K562 (cell line): Measurements from ENCODE around the gene MOB3B. TPM values are rescaled to one million over a fixed set of nuclear protein-coding genes. Genes with fewer than 3 reads are reported as not detected.

Experiments
- ATAC-seq: fragments of 200-7000 bp; cut with Tn5 transposase; 3 replicates; pipeline ENCODE4 v1.9.1; 2020; ENCODE audit warnings: moderate library complexity
- BruUV-seq: library from RNA; stranded (reverse); fragments of 400-500 nt; replicated peaks from 2 replicates; lab custom pipeline; 2021; lab: Mats Ljungman, UMichigan
- CTCF ChIA-PET: fragments of 300-600 bp; formaldehyde crosslinking; extraction: SDS; loops from one replicate; lab custom pipeline; 2021; ENCODE audit warnings: low intra/inter-chr PET ratio; lab: Yijun Ruan, JAX
- POLR2A ChIA-PET: fragments of 300-600, 350-650 bp; sonication (Branson Sonifier 250); formaldehyde crosslinking; extraction: SDS; loops from one replicate; lab custom pipeline; 2021; ENCODE audit warnings: antibody characterized with exemption, inconsistent platforms; lab: Yijun Ruan, JAX
- DNase-seq, 4 experiments: peaks; one replicate each; pipeline versions ENCODE4 v3.0.0 to v3.0.0-alpha.2; 2011 to 2018; ENCODE audit warnings: low spot score in 3 of 4, mixed read lengths in 3 of 4; ENCODE audit errors: extremely low read depth in 1 of 4
- FAIRE-seq: peaks from 2 replicates; lab custom pipeline; 2011; peaks lifted over from hg19 to GRCh38; lab: Jason Lieb, UNC
- H2AFZ ChIP-seq: 2 replicates; pipeline ENCODE4 v1.6.0; 2011; ENCODE audit warnings: low read depth, low read length, control low read depth, inconsistent platforms
- H3K27ac ChIP-seq: fragments of 200-600 bp; 3 replicates; pipeline ENCODE4 v1.8.0; 2011; ENCODE audit warnings: low read depth, mild to moderate bottlenecking, control low read depth, inconsistent platforms, low read length, moderate library complexity, mixed read lengths; ENCODE audit errors: extremely low read depth
- H3K27me3 ChIP-seq, 2 experiments: fragments of 300-600 bp in 1 of 2; 2 replicates in 1 of 2; 3 replicates in 1 of 2; pipeline versions ENCODE4 v1.6.0 to v1.8.0; 2011; ENCODE audit warnings: inconsistent platforms in 2 of 2, low read length in 2 of 2, mild to moderate bottlenecking in 1 of 2, mixed read lengths in 1 of 2, moderate library complexity in 1 of 2; ENCODE audit not compliant: control insufficient read depth in 2 of 2, insufficient read depth in 2 of 2
- H3K36me3 ChIP-seq: fragments of 300-600 bp; 3 replicates; pipeline ENCODE4 v1.8.0; 2011; ENCODE audit warnings: mild to moderate bottlenecking, low read length, inconsistent platforms; ENCODE audit not compliant: control insufficient read depth, insufficient read depth
- H3K4me1 ChIP-seq, 2 experiments: fragments of 200-600 bp in 1 of 2; replicated peaks in 1 of 2; 2 replicates in 1 of 2; 3 replicates in 1 of 2; pipeline versions ENCODE4 v1.5.1 to v1.8.0; 2011; ENCODE audit warnings: inconsistent platforms in 2 of 2, low read length in 2 of 2, mild to moderate bottlenecking in 1 of 2, mixed read lengths in 1 of 2, moderate library complexity in 1 of 2; ENCODE audit not compliant: control insufficient read depth in 2 of 2, insufficient read depth in 2 of 2
- H3K4me2 ChIP-seq: 2 replicates; pipeline ENCODE4 v1.6.1; 2011; ENCODE audit warnings: low read length, control low read depth, inconsistent platforms, mixed read lengths; ENCODE audit not compliant: insufficient read depth
- H3K4me3 ChIP-seq: fragments of 200-600 bp; sonication (generic), shearing (Covaris generic); 2 replicates; pipeline ENCODE4 v1.5.1; 2016; ENCODE audit warnings: control low read depth, inconsistent platforms
- H3K79me2 ChIP-seq: fragments of 200-600 bp; 3 replicates; pipeline ENCODE4 v1.8.0; 2011; ENCODE audit warnings: low read length, inconsistent platforms; ENCODE audit not compliant: control insufficient read depth, insufficient read depth
- H3K9ac ChIP-seq, 2 experiments: 2 replicates each; pipeline versions ENCODE4 v1.6.0 to v1.6.1; 2011; ENCODE audit warnings: low read depth in 2 of 2, low read length in 2 of 2, control low read depth in 1 of 2, inconsistent platforms in 1 of 2, mild to moderate bottlenecking in 1 of 2, mixed read lengths in 1 of 2; ENCODE audit not compliant: insufficient read depth in 1 of 2
- H3K9me1 ChIP-seq: one replicate; pipeline ENCODE4 v1.6.0; 2011; ENCODE audit warnings: inconsistent platforms, mild to moderate bottlenecking, low read length, moderate library complexity; ENCODE audit not compliant: control insufficient read depth, insufficient read depth
- H3K9me3 ChIP-seq: replicated peaks from 2 replicates; pipeline ENCODE4 v1.5.1; 2011; ENCODE audit warnings: low read depth, low read length, inconsistent platforms; ENCODE audit not compliant: control insufficient read depth, insufficient read depth
- H4K20me1 ChIP-seq: replicated peaks from 2 replicates; pipeline ENCODE4 v1.6.1; 2011; ENCODE audit warnings: low read length, inconsistent platforms, mixed read lengths; ENCODE audit not compliant: control insufficient read depth, insufficient read depth
- CEBPG ChIP-seq, 3 experiments: fragments of 200-800 bp in 1 of 3; sonication (Bioruptor generic) in 1 of 3; sonication (generic) in 1 of 3; formaldehyde crosslinking in 1 of 3; IDR thresholded peaks in 2 of 3; conservative IDR thresholded peaks in 1 of 3; 2 replicates each; pipeline versions ENCODE4 v1.6.1 to v1.8.0; 2016 to 2022; ENCODE audit warnings: missing compliant biosample characterization in 2 of 3, missing genetic modification characterization in 2 of 3, mild to moderate bottlenecking in 1 of 3, missing genetic modification reagents in 1 of 3
- CTBP1 ChIP-seq: fragments of 450-650 bp; IDR thresholded peaks from 2 replicates; pipeline ENCODE4 v1.6.1; 2016; ENCODE audit warnings: borderline replicate concordance
- DDX20 ChIP-seq: fragments of 450-650 bp; IDR thresholded peaks from 2 replicates; pipeline ENCODE4 v1.6.1; 2016; ENCODE audit warnings: missing genetic modification characterization, low read depth, mild to moderate bottlenecking, missing compliant biosample characterization, moderate library complexity
- E2F3 ChIP-seq: fragments of 250-450 bp; sonication (Bioruptor Pico); IDR thresholded peaks from 2 replicates; pipeline ENCODE4 v1.4.0; 2020; ENCODE audit warnings: mild to moderate bottlenecking
- ESRRB ChIP-seq: fragments of 250-450 bp; sonication (Bioruptor Pico); IDR thresholded peaks from 2 replicates; pipeline ENCODE4 v1.5.0; 2020; ENCODE audit warnings: mild to moderate bottlenecking, moderate library complexity, borderline replicate concordance
- JUNB ChIP-seq: fragments of 450-650 bp; formaldehyde crosslinking; conservative IDR thresholded peaks from 2 replicates; pipeline ENCODE4 v1.4.0; 2020; ENCODE audit warnings: mild to moderate bottlenecking
- KDM1A ChIP-seq, 2 experiments: fragments of 450-650 bp; IDR thresholded peaks; 2 replicates each; pipeline ENCODE4 v1.6.1; 2016; ENCODE audit warnings: mild to moderate bottlenecking in 2 of 2
- NEUROD1 ChIP-seq: fragments of 150-350 bp; IDR thresholded peaks from 2 replicates; pipeline ENCODE4 v1.6.1; 2014; ENCODE audit warnings: borderline replicate concordance, low read length, low read depth; ENCODE audit not compliant: partially characterized antibody
- NFE2 ChIP-seq: IDR thresholded peaks from 2 replicates; pipeline ENCODE4 v1.6.1; 2014; ENCODE audit warnings: antibody characterized with exemption, low read depth
- POU5F1 ChIP-seq: fragments of 150-350 bp; IDR thresholded peaks from 2 replicates; pipeline ENCODE4 v1.6.1; 2014; ENCODE audit warnings: borderline replicate concordance, low read length, low read depth, mild to moderate bottlenecking; ENCODE audit not compliant: partially characterized antibody
- SIN3A ChIP-seq, 2 experiments: fragments of 150-350 bp in 1 of 2; IDR thresholded peaks; 2 replicates each; pipeline ENCODE4 v1.6.1; 2011 to 2016; ENCODE audit warnings: borderline replicate concordance in 2 of 2, low read depth in 2 of 2, low read length in 2 of 2, mild to moderate bottlenecking in 2 of 2, moderate library complexity in 2 of 2; ENCODE audit not compliant: control insufficient read depth in 1 of 2
- SOX6 ChIP-seq: fragments of 450-650 bp; IDR thresholded peaks from 2 replicates; pipeline ENCODE4 v1.6.1; 2014; ENCODE audit warnings: mild to moderate bottlenecking
- TAF7 ChIP-seq: fragments of 450-650 bp; IDR thresholded peaks from 2 replicates; pipeline ENCODE4 v1.6.1; 2016; ENCODE audit warnings: missing genetic modification characterization, missing compliant biosample characterization
- ZNF354B ChIP-seq: fragments of 250-450 bp; sonication (Bioruptor Pico); IDR thresholded peaks from 2 replicates; pipeline ENCODE4 v1.4.0; 2020
- ZNF717 ChIP-seq: fragments of 250-450 bp; sonication (Bioruptor Pico); IDR thresholded peaks from 2 replicates; pipeline ENCODE4 v1.5.0; 2021
- WGBS: fragments of 100-300 bp; shearing (Covaris generic); methylation state at CpG from one replicate; pipeline ENCODE4 v1.1.6; 2016; ENCODE audit warnings: low coverage, mixed read lengths; ENCODE audit not compliant: insufficient coverage; ENCODE audit errors: missing lambda C conversion rate; 5-methylcytosine and 5-hydroxymethylcytosine counted together
- in situ Hi-C: fragments of 300-500 bp; cut with MboI; formaldehyde crosslinking; loops from 4 replicates; pipeline ENCODE4 v1.15.0; 2018; ENCODE audit warnings: inconsistent platforms, mixed read lengths
- intact Hi-C: fragments of 100-400 bp; cut with micrococcal nuclease; formaldehyde crosslinking; loops from 2 replicates; pipeline ENCODE4 v1.14.2; 2022
- polyA plus RNA-seq, 8 experiments: library from polyadenylated mRNA; depleted of rRNA in 4 of 8; stranded (reverse) in 5 of 8; unstranded in 3 of 8; fragments of >200 nt; fragmentation: Nextera tagmentation in 2 of 8; fragmentation: Illumina TruSeq in 1 of 8; extraction: Ambion mirVana in 2 of 8; extraction: Trizol in 1 of 8; gene quantifications; 2 replicates each; pipeline versions ENCODE4 v1.2.1 to v1.2.3, GENCODE V29; 2011 to 2014; ENCODE audit warnings: inconsistent platforms in 1 of 8, missing spikeins in 1 of 8
- total RNA-seq, 7 experiments: library from RNA; depleted of rRNA in 6 of 7; stranded (reverse); fragments of >200 nt in 6 of 7; fragmentation: Illumina TruSeq in 2 of 7; extraction: Trizol in 2 of 7; gene quantifications; 2 replicates each; pipeline versions ENCODE4 v1.2.1 to v1.2.3, GENCODE V29; 2011 to 2021; ENCODE audit warnings: low replicate concordance in 1 of 7
- TF ChIP-seq, protein P1 (sequence below), 2 experiments: IDR thresholded peaks; 2 replicates each; pipeline ENCODE4 v1.6.1; 2011; ENCODE audit warnings: borderline replicate concordance in 1 of 2, control low read depth in 1 of 2, low read depth in 1 of 2, low read length in 1 of 2, mild to moderate bottlenecking in 1 of 2, mixed read lengths in 1 of 2, moderate library complexity in 1 of 2; ENCODE audit not compliant: insufficient read depth in 1 of 2, insufficient read length in 1 of 2, poor library complexity in 1 of 2, severe bottlenecking in 1 of 2; ENCODE audit errors: extremely low read depth in 1 of 2
- TF ChIP-seq, protein P2 (sequence below), 2 experiments: fragments of 250-450 bp in 1 of 2; fragments of 450-650 bp in 1 of 2; sonication (Bioruptor Pico) in 1 of 2; IDR thresholded peaks; 2 replicates each; pipeline versions ENCODE4 v1.6.1 to v1.8.0; 2016 to 2021; ENCODE audit warnings: mild to moderate bottlenecking in 2 of 2, moderate library complexity in 2 of 2, missing compliant biosample characterization in 1 of 2, missing genetic modification characterization in 1 of 2

MOB3B gene
- total and polyA plus RNA-seq, 9 of the 15 experiments (the other 6 are each of a cell fraction or from before 2014, with no cell fraction given), result 3.6 to 12.8 (median 7.2) TPM

DNA sequence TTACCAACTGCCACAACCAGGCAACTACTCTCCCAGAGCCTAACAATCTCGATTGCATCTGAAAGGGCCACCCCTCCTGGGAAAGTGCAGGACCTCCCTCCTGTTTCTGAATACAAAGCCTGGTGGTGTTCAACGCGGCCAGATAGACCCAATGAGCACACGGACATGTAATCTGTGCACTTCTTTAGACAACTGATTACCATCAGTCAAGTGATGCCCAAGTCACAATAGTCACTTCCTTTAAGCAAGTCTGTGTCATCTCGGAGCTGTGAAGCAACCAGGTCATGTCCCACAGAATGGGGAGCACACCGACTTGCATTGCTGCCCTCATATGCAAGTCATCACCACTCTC, 42.9 kb upstream of the MOB3B start:
- H3K9ac ChIP-seq, result peak overlapping the region; percentile 34 to 86; a peak in 3 of 4 replicates
- CTCF ChIA-PET, result no interaction called here
- H3K79me2 ChIP-seq, result no peaks in the 10 kb centered on the region
- H3K4me1 ChIP-seq, result no peaks in the 10 kb centered on the region; a peak in 1 of 5 replicates
- POLR2A ChIA-PET, result no interaction called here
- peak overlapping the region; percentile 50 for H3K4me3 ChIP-seq
- 0 out of 2 replicates have a peak overlapping the region, but pooled peaks have one; percentile 45 for H2AFZ ChIP-seq
- peak overlapping the region; percentile 77 for H3K4me2 ChIP-seq
- intact Hi-C loops (no loop called here), in situ Hi-C loops (no loop called here)
- no peaks in the 10 kb centered on the region for H3K36me3 ChIP-seq
- ATAC-seq, result peak; percentile 49
- peak in 3 of 4 experiments; percentile 1 to 32 (median 9) for DNase-seq
- TF ChIP-seq, protein P1, sequence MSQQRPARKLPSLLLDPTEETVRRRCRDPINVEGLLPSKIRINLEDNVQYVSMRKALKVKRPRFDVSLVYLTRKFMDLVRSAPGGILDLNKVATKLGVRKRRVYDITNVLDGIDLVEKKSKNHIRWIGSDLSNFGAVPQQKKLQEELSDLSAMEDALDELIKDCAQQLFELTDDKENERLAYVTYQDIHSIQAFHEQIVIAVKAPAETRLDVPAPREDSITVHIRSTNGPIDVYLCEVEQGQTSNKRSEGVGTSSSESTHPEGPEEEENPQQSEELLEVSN (IDR thresholded peaks at IDR 0.05; ENCODE audit: borderline replicate concordance in 1 of 2, extremely low read depth in 1 of 2, insufficient read depth in 1 of 2, insufficient read length in 1 of 2, low read depth in 1 of 2, low read length in 1 of 2, poor library complexity in 1 of 2, severe bottlenecking in 1 of 2), result no peak
- TF ChIP-seq NFE2 (0 out of 2 replicates have a peak, but pooled peaks have one; percentile 8), JUNB (CRISPR knock-in tag) (no peak), TAF7 (tag) (no peak), SOX6 (peak; percentile 44; the same call in 1 of the 2 replicates), NEUROD1 (no peak), CTBP1 (peak; percentile 23; the same call in 1 of the 2 replicates), POU5F1 (no peak), CEBPG (CRISPR knock-in tag; IDR thresholded peaks at IDR 0.05) (no peak), CEBPG (tag; conservative IDR thresholded peaks at IDR 0.05 in 1 of 2, IDR thresholded peaks at IDR 0.05 in 1 of 2) (no peak), SIN3A (IDR thresholded peaks at IDR 0.05; ENCODE audit: borderline replicate concordance in 2 of 2, control insufficient read depth in 1 of 2, low read depth in 2 of 2, low read length in 2 of 2) (no peak), ZNF354B (CRISPR knock-in tag) (no peak), DDX20 (tag) (no peak), KDM1A (IDR thresholded peaks at IDR 0.05) (0 out of 4 replicates have a peak, but pooled peaks have one; percentile 17 to 29), ZNF717 (CRISPR knock-in tag) (no peak), E2F3 (CRISPR knock-in tag) (no peak), ESRRB (CRISPR knock-in tag) (no peak)
- TF ChIP-seq, protein P2, sequence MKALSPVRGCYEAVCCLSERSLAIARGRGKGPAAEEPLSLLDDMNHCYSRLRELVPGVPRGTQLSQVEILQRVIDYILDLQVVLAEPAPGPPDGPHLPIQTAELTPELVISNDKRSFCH (CRISPR knock-in tag; IDR thresholded peaks at IDR 0.05), result no peak
- TF ChIP-seq, protein P2 (tag; IDR thresholded peaks at IDR 0.05), result no peak
- no peaks in the 10 kb centered on the region for H3K27me3 ChIP-seq
- H3K27ac ChIP-seq, result 0 out of 3 replicates have a peak overlapping the region, but pooled peaks have one; percentile 48
- no peaks in the 10 kb centered on the region for H4K20me1 ChIP-seq
- WGBS, result 0% methylated on average over 4 of the region's 6 CpGs
- no peaks in the 10 kb centered on the region for H3K9me3 ChIP-seq
- TSS peak; percentile 67 for BruUV-seq
- FAIRE-seq, result no peak
- H3K9me1 ChIP-seq, result no peaks in the 10 kb centered on the region
